IMR-90 (cell line): ENCODE results near the gene BMP7. TPM values are rescaled to one million over a fixed set of nuclear protein-coding genes. Genes with fewer than 3 reads are reported as not detected.

Experiments used
- ATAC-seq: fragments of 200-7000 bp; cut with Tn5 transposase; 2 replicates; pipeline ENCODE4 v1.9.1; 2020; ENCODE audit warnings: low read depth, mild to moderate bottlenecking, moderate library complexity
- BruUV-seq: library from RNA; stranded (reverse); fragments of 400-500 nt; replicated peaks from 2 replicates; lab custom pipeline; 2021; lab: Mats Ljungman, UMichigan
- CTCF ChIA-PET: fragments of 300-600 bp; formaldehyde crosslinking; extraction: SDS; loops from one replicate; lab custom pipeline; 2021; ENCODE audit warnings: antibody characterized with exemption; lab: Yijun Ruan, JAX
- POLR2A ChIA-PET: fragments of 300-600 bp; sonication (Branson Sonifier 250); formaldehyde crosslinking; loops from one replicate; lab custom pipeline; 2022; ENCODE audit warnings: antibody characterized with exemption; ENCODE audit not compliant: unreplicated experiment; lab: Charles Lee
- DNase-seq: peaks from one replicate; pipeline ENCODE4 v3.0.0; 2013
- H2AFZ ChIP-seq: replicated peaks from 2 replicates; pipeline ENCODE3; 2013; ENCODE audit warnings: low read length, mild to moderate bottlenecking; ENCODE audit not compliant: poor library complexity
- H2AK5ac ChIP-seq: 2 replicates; pipeline ENCODE4 v1.6.1; 2013; ENCODE audit warnings: low read depth, low read length, inconsistent platforms
- H2AK9ac ChIP-seq: replicated peaks from 2 replicates; pipeline ENCODE3; 2013; ENCODE audit warnings: mild to moderate bottlenecking, low read depth, low read length, moderate library complexity; ENCODE audit not compliant: poor library complexity
- H2BK120ac ChIP-seq: 2 replicates; pipeline ENCODE4 v1.6.1; 2013; ENCODE audit warnings: low read depth, low read length, inconsistent platforms
- H2BK15ac ChIP-seq: 3 replicates; pipeline ENCODE4 v1.6.1; 2013; ENCODE audit warnings: low read depth, low read length, inconsistent platforms
- H2BK20ac ChIP-seq: 2 replicates; pipeline ENCODE4 v1.6.1; 2013; ENCODE audit warnings: low read depth, mild to moderate bottlenecking, inconsistent platforms, low read length, moderate library complexity
- H2BK5ac ChIP-seq: 2 replicates; pipeline ENCODE4 v1.6.1; 2013; ENCODE audit warnings: mild to moderate bottlenecking, low read depth, low read length, inconsistent platforms; ENCODE audit not compliant: poor library complexity, severe bottlenecking
- H3K14ac ChIP-seq: replicated peaks from 2 replicates; pipeline ENCODE4 v1.6.1; 2013; ENCODE audit warnings: low read depth, low read length, inconsistent platforms
- H3K18ac ChIP-seq: 2 replicates; pipeline ENCODE4 v1.6.1; 2013; ENCODE audit warnings: low read depth, low read length, control low read depth
- H3K23ac ChIP-seq: 2 replicates; pipeline ENCODE4 v1.6.1; 2013; ENCODE audit warnings: low read depth, low read length, inconsistent platforms
- H3K27ac ChIP-seq: 2 replicates; pipeline ENCODE4 v1.5.1; 2013; ENCODE audit warnings: mild to moderate bottlenecking, control low read depth, low read length; ENCODE audit not compliant: insufficient read depth
- H3K27me3 ChIP-seq: 2 replicates; pipeline ENCODE4 v1.6.1; 2013; ENCODE audit warnings: low read length; ENCODE audit not compliant: control insufficient read depth, insufficient read depth
- H3K36me3 ChIP-seq: 2 replicates; pipeline ENCODE4 v1.6.1; 2013; ENCODE audit warnings: low read length, mixed read lengths; ENCODE audit not compliant: control insufficient read depth, insufficient read depth
- H3K4ac ChIP-seq: 2 replicates; pipeline ENCODE4 v1.6.1; 2013; ENCODE audit warnings: low read depth, low read length, inconsistent platforms
- H3K4me1 ChIP-seq: 2 replicates; pipeline ENCODE4 v1.6.1; 2013; ENCODE audit warnings: low read length, mixed read lengths; ENCODE audit not compliant: control insufficient read depth, insufficient read depth
- H3K4me2 ChIP-seq: 2 replicates; pipeline ENCODE4 v1.6.1; 2013; ENCODE audit warnings: low read depth, mild to moderate bottlenecking, control low read depth, low read length, moderate library complexity
- H3K4me3 ChIP-seq: 2 replicates; pipeline ENCODE4 v1.5.1; 2013; ENCODE audit warnings: low read depth, mild to moderate bottlenecking, control low read depth, low read length, moderate library complexity; ENCODE audit not compliant: insufficient read depth
- H3K56ac ChIP-seq: 2 replicates; pipeline ENCODE4 v1.6.1; 2013; ENCODE audit warnings: low read length, inconsistent platforms; ENCODE audit not compliant: insufficient read depth; ENCODE audit errors: extremely low read depth
- H3K79me1 ChIP-seq, 2 experiments: 2 replicates each; pipeline ENCODE4 v1.6.1; 2013; ENCODE audit warnings: low read length in 2 of 2, inconsistent platforms in 1 of 2, low read depth in 1 of 2
- H3K9ac ChIP-seq: 2 replicates; pipeline ENCODE4 v1.6.1; 2013; ENCODE audit warnings: low read depth, low read length, control low read depth
- H3K9me1 ChIP-seq: 2 replicates; pipeline ENCODE4 v1.6.1; 2013; ENCODE audit warnings: low read length, inconsistent platforms; ENCODE audit not compliant: insufficient read depth
- H3K9me3 ChIP-seq: 2 replicates; pipeline ENCODE4 v1.6.1; 2013; ENCODE audit warnings: low read length; ENCODE audit not compliant: control insufficient read depth, insufficient read depth
- H4K20me1 ChIP-seq: 2 replicates; pipeline ENCODE4 v1.6.1; 2013; ENCODE audit warnings: low read length, inconsistent platforms; ENCODE audit not compliant: insufficient read depth
- H4K5ac ChIP-seq: 2 replicates; pipeline ENCODE4 v1.6.1; 2013; ENCODE audit warnings: mild to moderate bottlenecking, low read depth, low read length, control low read depth
- H4K8ac ChIP-seq, 2 experiments: 2 replicates each; pipeline ENCODE4 v1.6.1; 2013; ENCODE audit warnings: low read depth in 2 of 2, low read length in 2 of 2, control low read depth in 1 of 2, inconsistent platforms in 1 of 2
- H4K91ac ChIP-seq: 2 replicates; pipeline ENCODE4 v1.6.1; 2013; ENCODE audit warnings: low read depth, low read length, inconsistent platforms; ENCODE audit not compliant: insufficient read depth
- BHLHE40 ChIP-seq: fragments of 150-350 bp; IDR thresholded peaks from 2 replicates; pipeline ENCODE4 v1.6.1; 2016; ENCODE audit warnings: mild to moderate bottlenecking, low read depth, low read length
- CEBPB ChIP-seq: IDR thresholded peaks from 2 replicates; pipeline ENCODE4 v1.6.1; 2012; ENCODE audit warnings: low read depth, low read length, improper control_type of control experiment
- CHD1 ChIP-seq: IDR thresholded peaks from 2 replicates; pipeline ENCODE4 v1.6.1; 2012; ENCODE audit warnings: low read depth, low read length, improper control_type of control experiment
- CTCF ChIP-seq: conservative IDR thresholded peaks from 2 replicates; pipeline ENCODE4 v1.5.1; 2012; ENCODE audit warnings: mild to moderate bottlenecking, low read depth, low read length, improper control_type of control experiment
- FOS ChIP-seq: fragments of 150-350 bp; IDR thresholded peaks from 2 replicates; pipeline ENCODE4 v1.6.1; 2016; ENCODE audit warnings: low read depth, low read length
- MAFK ChIP-seq: IDR thresholded peaks from 2 replicates; pipeline ENCODE4 v1.6.1; 2012; ENCODE audit warnings: low read depth, low read length, improper control_type of control experiment
- MAZ ChIP-seq: IDR thresholded peaks from 2 replicates; pipeline ENCODE4 v1.6.1; 2012; ENCODE audit warnings: low read depth, mild to moderate bottlenecking, low read length, improper control_type of control experiment, moderate library complexity, borderline replicate concordance
- MXI1 ChIP-seq: IDR thresholded peaks from 2 replicates; pipeline ENCODE4 v1.6.1; 2012; ENCODE audit warnings: low read depth, mild to moderate bottlenecking, low read length, moderate library complexity, borderline replicate concordance
- NFE2L2 ChIP-seq: fragments of 150-350 bp; IDR thresholded peaks from 2 replicates; pipeline ENCODE4 v1.6.1; 2016; ENCODE audit warnings: low read depth, mild to moderate bottlenecking, low read length
- POLR2A ChIP-seq: IDR thresholded peaks from 2 replicates; pipeline ENCODE4 v1.6.1; 2012; ENCODE audit warnings: mild to moderate bottlenecking, low read depth, low read length
- RAD21 ChIP-seq: IDR thresholded peaks from 2 replicates; pipeline ENCODE4 v1.6.1; 2012; ENCODE audit warnings: low read length, improper control_type of control experiment
- RCOR1 ChIP-seq: IDR thresholded peaks from 2 replicates; pipeline ENCODE4 v1.6.1; 2012; ENCODE audit warnings: mild to moderate bottlenecking, low read length, improper control_type of control experiment; ENCODE audit not compliant: insufficient replicate concordance
- RFX5 ChIP-seq: IDR thresholded peaks from 2 replicates; pipeline ENCODE4 v1.8.0; 2012; ENCODE audit warnings: low read depth, mild to moderate bottlenecking, low read length, moderate library complexity
- SMC3 ChIP-seq: fragments of 150-350 bp; IDR thresholded peaks from 2 replicates; pipeline ENCODE4 v1.6.1; 2016; ENCODE audit warnings: low read depth, mild to moderate bottlenecking, antibody characterized with exemption, low read length, moderate library complexity
- WGBS, 2 experiments: methylation state at CpG; one replicate each; pipeline versions ENCODE4 v1.1.5 to v1.1.7; 2013; ENCODE audit warnings: missing lambda C conversion rate in 2 of 2; ENCODE audit not compliant: insufficient read length in 1 of 2; ENCODE audit errors: extremely low coverage in 2 of 2; 5-methylcytosine and 5-hydroxymethylcytosine counted together
- dilution Hi-C: fragments of 300-500 bp; cut with HindIII; formaldehyde crosslinking; loops from one replicate; pipeline ENCODE4 v1.14.3; 2018; ENCODE audit warnings: low sequenced_read_pairs; ENCODE audit not compliant: unreplicated experiment
- in situ Hi-C: fragments of 300-500 bp; cut with MboI; formaldehyde crosslinking; loops from 3 replicates; pipeline ENCODE4 v1.14.3; 2019; ENCODE audit warnings: low sequenced_read_pairs, inconsistent platforms, mixed read lengths
- intact Hi-C: fragments of 100-400 bp; cut with micrococcal nuclease; formaldehyde crosslinking; loops from 2 replicates; pipeline ENCODE4 v1.10.0; 2022
- polyA plus RNA-seq, 3 experiments: library from polyadenylated mRNA; depleted of rRNA; stranded (reverse); fragments of >200 nt; gene quantifications; 2 replicates each; pipeline ENCODE4 v1.2.3, GENCODE V29; 2012; ENCODE audit warnings: low replicate concordance in 1 of 3
- total RNA-seq: library from RNA; depleted of rRNA; stranded (reverse); fragments of >200 nt; gene quantifications from 2 replicates; pipeline ENCODE4 v1.2.3, GENCODE V29; 2012
- TF ChIP-seq, protein P1 (sequence below): fragments of 150-350 bp; IDR thresholded peaks from 2 replicates; pipeline ENCODE4 v1.6.1; 2017; ENCODE audit warnings: mild to moderate bottlenecking, antibody characterized with exemption, low read length, low read depth
- TF ChIP-seq, protein P2 (sequence below): fragments of 150-350 bp; IDR thresholded peaks from 2 replicates; pipeline ENCODE4 v1.6.1; 2016; ENCODE audit warnings: low read depth, mild to moderate bottlenecking, low read length, moderate library complexity, borderline replicate concordance

Gene BMP7
- total and polyA plus RNA-seq, 2 of the 4 experiments (the other 2 are of a cell fraction) = not detected

DNA sequence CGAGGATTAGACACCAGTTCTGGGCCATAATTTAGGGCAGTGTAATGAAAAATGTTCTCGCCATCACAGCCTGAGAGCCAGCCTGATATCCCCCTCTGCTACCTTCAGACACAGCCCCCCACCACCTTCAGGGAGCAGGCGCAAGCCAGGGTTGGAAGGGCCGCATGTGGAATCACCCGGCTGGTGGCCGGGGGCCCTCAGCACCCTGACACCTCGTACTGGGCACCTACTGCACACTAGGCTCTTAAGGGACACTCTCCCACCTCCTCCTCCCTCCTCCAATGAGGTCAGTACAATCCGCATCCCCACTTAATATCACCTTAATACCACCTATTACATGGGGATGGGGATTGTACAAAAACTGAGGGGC is 55.5 kb downstream of the BMP7 start:
- in situ Hi-C loops = no loop called here
- no peaks in the 10 kb centered on the region for H4K20me1 ChIP-seq
- no peak for DNase-seq
- H4K8ac ChIP-seq = no peak overlapping the region
- H2BK5ac ChIP-seq = no peak overlapping the region
- no TSS peak for BruUV-seq
- no peak overlapping the region for H3K4me3 ChIP-seq
- H2BK120ac ChIP-seq = no peak overlapping the region
- dilution Hi-C loops = no loop called here
- no peaks in the 10 kb centered on the region for H3K9me1 ChIP-seq
- no peak overlapping the region for H2BK20ac ChIP-seq
- no peak overlapping the region for H3K9ac ChIP-seq
- no peaks in the 10 kb centered on the region for H3K36me3 ChIP-seq
- ChIA-PET CTCF (no interaction called here), POLR2A (no interaction called here)
- H4K91ac ChIP-seq = no peak overlapping the region
- no peak overlapping the region for H3K4ac ChIP-seq
- no peak overlapping the region for H3K14ac ChIP-seq
- H3K23ac ChIP-seq = no peak overlapping the region
- ATAC-seq = no peak
- no peak overlapping the region for H3K4me2 ChIP-seq
- no peak overlapping the region for H4K5ac ChIP-seq
- no peak overlapping the region for H2BK15ac ChIP-seq
- H3K27ac ChIP-seq = no peak overlapping the region
- no peaks in the 10 kb centered on the region for H3K79me1 ChIP-seq
- no peak overlapping the region for H2AK9ac ChIP-seq
- H3K56ac ChIP-seq = no peak overlapping the region
- no CpG with 5 or more reads among the region's 8 CpGs for WGBS, 2 experiments
- no peak overlapping the region for H2AK5ac ChIP-seq
- intact Hi-C loops = no loop called here
- H3K9me3 ChIP-seq = peaks cover 9% of the 10 kb centered on the region
- H3K18ac ChIP-seq = no peak overlapping the region
- no peaks in the 10 kb centered on the region for H3K27me3 ChIP-seq
- H3K4me1 ChIP-seq = no peaks in the 10 kb centered on the region; the same call in 1 of the 2 replicates
- H2AFZ ChIP-seq = no peak overlapping the region
- no peak for TF ChIP-seq RFX5
- no peak for TF ChIP-seq CEBPB
- TF ChIP-seq MXI1 = no peak
- TF ChIP-seq POLR2A = no peak
- no peak for TF ChIP-seq SMC3
- TF ChIP-seq NFE2L2 = no peak
- no peak for TF ChIP-seq CHD1
- TF ChIP-seq CTCF = no peak
- no peak for TF ChIP-seq BHLHE40
- no peak for TF ChIP-seq MAFK
- TF ChIP-seq FOS = no peak
- TF ChIP-seq, protein P1, sequence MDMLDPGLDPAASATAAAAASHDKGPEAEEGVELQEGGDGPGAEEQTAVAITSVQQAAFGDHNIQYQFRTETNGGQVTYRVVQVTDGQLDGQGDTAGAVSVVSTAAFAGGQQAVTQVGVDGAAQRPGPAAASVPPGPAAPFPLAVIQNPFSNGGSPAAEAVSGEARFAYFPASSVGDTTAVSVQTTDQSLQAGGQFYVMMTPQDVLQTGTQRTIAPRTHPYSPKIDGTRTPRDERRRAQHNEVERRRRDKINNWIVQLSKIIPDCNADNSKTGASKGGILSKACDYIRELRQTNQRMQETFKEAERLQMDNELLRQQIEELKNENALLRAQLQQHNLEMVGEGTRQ = no peak
- no peak for TF ChIP-seq MAZ
- no peak for TF ChIP-seq RCOR1
- TF ChIP-seq RAD21 = no peak
- TF ChIP-seq, protein P2, sequence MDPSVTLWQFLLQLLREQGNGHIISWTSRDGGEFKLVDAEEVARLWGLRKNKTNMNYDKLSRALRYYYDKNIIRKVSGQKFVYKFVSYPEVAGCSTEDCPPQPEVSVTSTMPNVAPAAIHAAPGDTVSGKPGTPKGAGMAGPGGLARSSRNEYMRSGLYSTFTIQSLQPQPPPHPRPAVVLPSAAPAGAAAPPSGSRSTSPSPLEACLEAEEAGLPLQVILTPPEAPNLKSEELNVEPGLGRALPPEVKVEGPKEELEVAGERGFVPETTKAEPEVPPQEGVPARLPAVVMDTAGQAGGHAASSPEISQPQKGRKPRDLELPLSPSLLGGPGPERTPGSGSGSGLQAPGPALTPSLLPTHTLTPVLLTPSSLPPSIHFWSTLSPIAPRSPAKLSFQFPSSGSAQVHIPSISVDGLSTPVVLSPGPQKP = no peak
